ENCODE measurements around the gene RET. TPM values are rescaled to one million over a fixed set of nuclear protein-coding genes. Genes with fewer than 3 reads are reported as not detected.

Gene RET
- total RNA-seq, 1 experiment from 2014 or later, result 81.1 TPM

- peaks cover 34% of the 10 kb centered on the region for H3K4me1 ChIP-seq (ENCODE audit: control insufficient read depth, insufficient read depth, low read length)
- in situ Hi-C loops (cut with HindIII; ENCODE audit: low pct_unique_long_range_greater_than_20kb, low sequenced_read_pairs), result no loop called here
- no peaks in the 10 kb centered on the region; the same call in 1 of the 2 replicates for H3K27me3 ChIP-seq (ENCODE audit: control insufficient read depth, insufficient read depth, low read length)
- CTCF ChIA-PET, result no interaction called here
- H3K27ac ChIP-seq (ENCODE audit: low read length), result no peak overlapping the region
- no peaks in the 10 kb centered on the region for H3K36me3 ChIP-seq (ENCODE audit: control insufficient read depth, insufficient read depth, low read length)
- POLR2A ChIA-PET, result no interaction called here
- no peaks in the 10 kb centered on the region for H3K9me3 ChIP-seq (ENCODE audit: control insufficient read depth, insufficient read depth, low read depth, low read length)
- BruUV-seq (replicated peaks), result no TSS peak
- intact Hi-C loops (cut with micrococcal nuclease; ENCODE audit: unreplicated experiment), result no loop called here
- TF ChIP-seq TCF7L2 (IDR thresholded peaks at IDR 0.05; ENCODE audit: low read depth, low read length), result no peak
- H3K4me3 ChIP-seq (ENCODE audit: low read depth in 2 of 2, low read length in 2 of 2), result no peak overlapping the region
- ATAC-seq (no peak), DNase-seq (ENCODE audit: low read depth, low spot score) (no peak)
Measured at GRCh38 chr10:43047288-43047970, 29.4 kb upstream of the RET start.

- no peaks in the 10 kb centered on the region for H3K9me3 ChIP-seq (ENCODE audit: control insufficient read depth, insufficient read depth, low read depth, low read length)
- DNase-seq (ENCODE audit: low read depth, low spot score) (no peak), ATAC-seq (no peak)
- H3K36me3 ChIP-seq (ENCODE audit: control insufficient read depth, insufficient read depth, low read length), result no peaks in the 10 kb centered on the region
- TF ChIP-seq POLR2AphosphoS5 (IDR thresholded peaks at IDR 0.05; ENCODE audit: low read depth, low read length), result no peak
- TF ChIP-seq TCF7L2 (IDR thresholded peaks at IDR 0.05; ENCODE audit: low read depth, low read length), result no peak
- TF ChIP-seq REST (IDR thresholded peaks at IDR 0.05; ENCODE audit: insufficient read depth in 1 of 2, low read depth in 2 of 2, low read length in 1 of 2), result no peak
- TF ChIP-seq SIN3A (IDR thresholded peaks at IDR 0.05; ENCODE audit: borderline replicate concordance, insufficient read depth, low read depth, low read length), result no peak
- TF ChIP-seq CTCF (IDR thresholded peaks at IDR 0.05), result no peak
- in situ Hi-C loops (cut with HindIII; ENCODE audit: low pct_unique_long_range_greater_than_20kb, low sequenced_read_pairs), result no loop called here
- ChIA-PET POLR2A (no interaction called here), CTCF (no interaction called here)
- H3K27me3 ChIP-seq (ENCODE audit: control insufficient read depth, insufficient read depth, low read length), result no peaks in the 10 kb centered on the region; the same call in 1 of the 2 replicates
- BruUV-seq (replicated peaks), result no TSS peak
- intact Hi-C loops (cut with micrococcal nuclease; ENCODE audit: unreplicated experiment), result no loop called here
- no peak overlapping the region for H3K27ac ChIP-seq (ENCODE audit: low read length)
- H3K4me1 ChIP-seq (ENCODE audit: control insufficient read depth, insufficient read depth, low read length), result peaks cover 27% of the 10 kb centered on the region
- no peak overlapping the region for H3K4me3 ChIP-seq (ENCODE audit: low read depth in 2 of 2, low read length in 2 of 2)
Measured at GRCh38 chr10:43048301-43049051, 28.4 kb upstream of the RET start.

GRCh38 chr10:43049081-43049551, 27.8 kb upstream of the RET start:
- ChIA-PET POLR2A (no interaction called here), CTCF (no interaction called here)
- TF ChIP-seq SIN3A (IDR thresholded peaks at IDR 0.05; ENCODE audit: borderline replicate concordance, insufficient read depth, low read depth, low read length) (no peak), POLR2AphosphoS5 (IDR thresholded peaks at IDR 0.05; ENCODE audit: low read depth, low read length) (no peak), CTCF (IDR thresholded peaks at IDR 0.05) (no peak), TCF7L2 (IDR thresholded peaks at IDR 0.05; ENCODE audit: low read depth, low read length) (no peak), REST (IDR thresholded peaks at IDR 0.05; ENCODE audit: insufficient read depth in 1 of 2, low read depth in 2 of 2, low read length in 1 of 2) (no peak)
- intact Hi-C loops (cut with micrococcal nuclease; ENCODE audit: unreplicated experiment), result no loop called here
- Histone ChIP-seq H3K4me3 (ENCODE audit: low read depth in 2 of 2, low read length in 2 of 2) (no peak overlapping the region), H3K4me1 (ENCODE audit: control insufficient read depth, insufficient read depth, low read length) (peaks cover 21% of the 10 kb centered on the region), H3K27ac (ENCODE audit: low read length) (no peak overlapping the region), H3K9me3 (ENCODE audit: control insufficient read depth, insufficient read depth, low read depth, low read length) (no peaks in the 10 kb centered on the region), H3K36me3 (ENCODE audit: control insufficient read depth, insufficient read depth, low read length) (no peaks in the 10 kb centered on the region), H3K27me3 (ENCODE audit: control insufficient read depth, insufficient read depth, low read length) (no peaks in the 10 kb centered on the region; the same call in 1 of the 2 replicates)
- ATAC-seq (no peak), DNase-seq (ENCODE audit: low read depth, low spot score) (no peak)
- in situ Hi-C loops (cut with HindIII; ENCODE audit: low pct_unique_long_range_greater_than_20kb, low sequenced_read_pairs), result no loop called here
- BruUV-seq (replicated peaks), result no TSS peak

Data from Panc1 (cell line).